ENCODE results near the gene RPL9. TPM values are rescaled to one million over a fixed set of nuclear protein-coding genes. Genes with fewer than 3 reads are reported as not detected.

RPL9 gene
- total RNA-seq, 8 experiments from 2014 or later: 1,536 to 3,891 (median 1,936) TPM

Other genes with a start within 250 kb of the RPL9 start
- gene RFC1, start 92.6 kb downstream of the RPL9 start, total RNA-seq: 10 to 100 TPM; 21.5 to 89.7 (median 35.8) TPM
- 1 to 10 TPM in 2 of 8 experiments, under 1 TPM in 6; 0.54 to 3.7 (median 0.80) TPM for gene KLB, start 52.0 kb downstream of the RPL9 start, total RNA-seq
- 10 to 100 TPM; 15.1 to 35.0 (median 21.6) TPM for gene LIAS, start 134 bp upstream of the RPL9 start, total RNA-seq
- 10 to 100 TPM; 22.7 to 63.6 (median 36.3) TPM for gene UGDH, start 68.5 kb upstream of the RPL9 start, total RNA-seq
- 10 to 100 TPM; 14.2 to 38.4 (median 26.1) TPM for gene SMIM14, start 179.9 kb upstream of the RPL9 start, total RNA-seq
- gene UBE2K, start 239.2 kb upstream of the RPL9 start, total RNA-seq: 10 to 100 TPM; 26.2 to 69.4 (median 37.4) TPM

Data from motor neuron (in vitro differentiated cells).